ENCODE data around the gene SLC27A1. TPM values are rescaled to one million over a fixed set of nuclear protein-coding genes. Genes with fewer than 3 reads are reported as not detected.

The SLC27A1 gene
- total and polyA plus RNA-seq, 2 experiments from 2014 or later = 3.5 to 11.6 TPM

DNA sequence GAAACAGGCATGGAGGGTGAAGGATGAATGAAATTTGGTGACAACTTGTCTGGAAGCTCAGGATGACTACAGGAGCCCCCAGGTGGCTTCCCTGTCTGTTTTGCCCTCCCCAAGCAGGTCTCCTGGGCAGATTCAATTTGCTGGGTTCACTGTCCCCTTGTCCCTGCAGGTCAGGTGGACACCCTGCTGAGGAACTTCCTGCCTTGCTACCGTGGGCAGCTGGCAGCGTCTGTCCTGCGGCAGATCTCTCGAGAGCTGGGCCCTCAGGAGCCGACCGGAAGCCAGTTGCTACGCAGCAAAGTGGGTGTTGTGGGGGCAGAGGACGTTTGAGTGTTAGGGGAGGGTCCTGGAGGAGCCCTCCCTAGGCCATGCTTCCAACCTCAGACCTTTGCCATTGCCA, 60.3 kb downstream of the SLC27A1 start (continued):
- TF ChIP-seq, protein P1, sequence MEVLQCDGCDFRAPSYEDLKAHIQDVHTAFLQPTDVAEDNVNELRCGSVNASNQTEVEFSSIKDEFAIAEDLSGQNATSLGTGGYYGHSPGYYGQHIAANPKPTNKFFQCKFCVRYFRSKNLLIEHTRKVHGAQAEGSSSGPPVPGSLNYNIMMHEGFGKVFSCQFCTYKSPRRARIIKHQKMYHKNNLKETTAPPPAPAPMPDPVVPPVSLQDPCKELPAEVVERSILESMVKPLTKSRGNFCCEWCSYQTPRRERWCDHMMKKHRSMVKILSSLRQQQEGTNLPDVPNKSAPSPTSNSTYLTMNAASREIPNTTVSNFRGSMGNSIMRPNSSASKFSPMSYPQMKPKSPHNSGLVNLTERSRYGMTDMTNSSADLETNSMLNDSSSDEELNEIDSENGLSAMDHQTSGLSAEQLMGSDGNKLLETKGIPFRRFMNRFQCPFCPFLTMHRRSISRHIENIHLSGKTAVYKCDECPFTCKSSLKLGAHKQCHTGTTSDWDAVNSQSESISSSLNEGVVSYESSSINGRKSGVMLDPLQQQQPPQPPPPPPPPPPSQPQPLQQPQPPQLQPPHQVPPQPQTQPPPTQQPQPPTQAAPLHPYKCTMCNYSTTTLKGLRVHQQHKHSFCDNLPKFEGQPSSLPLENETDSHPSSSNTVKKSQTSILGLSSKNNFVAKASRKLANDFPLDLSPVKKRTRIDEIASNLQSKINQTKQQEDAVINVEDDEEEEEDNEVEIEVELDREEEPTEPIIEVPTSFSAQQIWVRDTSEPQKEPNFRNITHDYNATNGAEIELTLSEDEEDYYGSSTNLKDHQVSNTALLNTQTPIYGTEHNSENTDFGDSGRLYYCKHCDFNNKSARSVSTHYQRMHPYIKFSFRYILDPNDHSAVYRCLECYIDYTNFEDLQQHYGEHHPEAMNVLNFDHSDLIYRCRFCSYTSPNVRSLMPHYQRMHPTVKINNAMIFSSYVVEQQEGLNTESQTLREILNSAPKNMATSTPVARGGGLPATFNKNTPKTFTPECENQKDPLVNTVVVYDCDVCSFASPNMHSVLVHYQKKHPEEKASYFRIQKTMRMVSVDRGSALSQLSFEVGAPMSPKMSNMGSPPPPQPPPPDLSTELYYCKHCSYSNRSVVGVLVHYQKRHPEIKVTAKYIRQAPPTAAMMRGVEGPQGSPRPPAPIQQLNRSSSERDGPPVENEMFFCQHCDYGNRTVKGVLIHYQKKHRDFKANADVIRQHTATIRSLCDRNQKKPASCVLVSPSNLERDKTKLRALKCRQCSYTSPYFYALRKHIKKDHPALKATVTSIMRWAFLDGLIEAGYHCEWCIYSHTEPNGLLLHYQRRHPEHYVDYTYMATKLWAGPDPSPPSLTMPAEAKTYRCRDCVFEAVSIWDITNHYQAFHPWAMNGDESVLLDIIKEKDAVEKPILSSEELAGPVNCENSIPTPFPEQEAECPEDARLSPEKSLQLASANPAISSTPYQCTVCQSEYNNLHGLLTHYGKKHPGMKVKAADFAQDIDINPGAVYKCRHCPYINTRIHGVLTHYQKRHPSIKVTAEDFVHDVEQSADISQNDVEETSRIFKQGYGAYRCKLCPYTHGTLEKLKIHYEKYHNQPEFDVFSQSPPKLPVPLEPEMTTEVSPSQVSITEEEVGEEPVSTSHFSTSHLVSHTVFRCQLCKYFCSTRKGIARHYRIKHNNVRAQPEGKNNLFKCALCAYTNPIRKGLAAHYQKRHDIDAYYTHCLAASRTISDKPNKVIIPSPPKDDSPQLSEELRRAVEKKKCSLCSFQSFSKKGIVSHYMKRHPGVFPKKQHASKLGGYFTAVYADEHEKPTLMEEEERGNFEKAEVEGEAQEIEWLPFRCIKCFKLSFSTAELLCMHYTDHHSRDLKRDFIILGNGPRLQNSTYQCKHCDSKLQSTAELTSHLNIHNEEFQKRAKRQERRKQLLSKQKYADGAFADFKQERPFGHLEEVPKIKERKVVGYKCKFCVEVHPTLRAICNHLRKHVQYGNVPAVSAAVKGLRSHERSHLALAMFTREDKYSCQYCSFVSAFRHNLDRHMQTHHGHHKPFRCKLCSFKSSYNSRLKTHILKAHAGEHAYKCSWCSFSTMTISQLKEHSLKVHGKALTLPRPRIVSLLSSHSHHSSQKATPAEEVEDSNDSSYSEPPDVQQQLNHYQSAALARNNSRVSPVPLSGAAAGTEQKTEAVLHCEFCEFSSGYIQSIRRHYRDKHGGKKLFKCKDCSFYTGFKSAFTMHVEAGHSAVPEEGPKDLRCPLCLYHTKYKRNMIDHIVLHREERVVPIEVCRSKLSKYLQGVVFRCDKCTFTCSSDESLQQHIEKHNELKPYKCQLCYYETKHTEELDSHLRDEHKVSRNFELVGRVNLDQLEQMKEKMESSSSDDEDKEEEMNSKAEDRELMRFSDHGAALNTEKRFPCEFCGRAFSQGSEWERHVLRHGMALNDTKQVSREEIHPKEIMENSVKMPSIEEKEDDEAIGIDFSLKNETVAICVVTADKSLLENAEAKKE (CRISPR knock-in tag; IDR thresholded peaks at IDR 0.05) = no peak
- TF ChIP-seq NANOG (IDR thresholded peaks at IDR 0.05; ENCODE audit: borderline replicate concordance) (no peak), EZH2 (IDR thresholded peaks at IDR 0.05; ENCODE audit: low read depth, unreplicated experiment) (no peak), STAT1 (IDR thresholded peaks at IDR 0.05; ENCODE audit: unreplicated experiment) (no peak), CREB1 (CRISPR knock-in tag; IDR thresholded peaks at IDR 0.05; ENCODE audit: low read depth) (no peak), ZNF114 (CRISPR knock-in tag; IDR thresholded peaks at IDR 0.05) (no peak)
- TF ChIP-seq, protein P2, sequence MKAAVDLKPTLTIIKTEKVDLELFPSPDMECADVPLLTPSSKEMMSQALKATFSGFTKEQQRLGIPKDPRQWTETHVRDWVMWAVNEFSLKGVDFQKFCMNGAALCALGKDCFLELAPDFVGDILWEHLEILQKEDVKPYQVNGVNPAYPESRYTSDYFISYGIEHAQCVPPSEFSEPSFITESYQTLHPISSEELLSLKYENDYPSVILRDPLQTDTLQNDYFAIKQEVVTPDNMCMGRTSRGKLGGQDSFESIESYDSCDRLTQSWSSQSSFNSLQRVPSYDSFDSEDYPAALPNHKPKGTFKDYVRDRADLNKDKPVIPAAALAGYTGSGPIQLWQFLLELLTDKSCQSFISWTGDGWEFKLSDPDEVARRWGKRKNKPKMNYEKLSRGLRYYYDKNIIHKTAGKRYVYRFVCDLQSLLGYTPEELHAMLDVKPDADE (IDR thresholded peaks at IDR 0.05) = no peak
- TF ChIP-seq, protein P3, sequence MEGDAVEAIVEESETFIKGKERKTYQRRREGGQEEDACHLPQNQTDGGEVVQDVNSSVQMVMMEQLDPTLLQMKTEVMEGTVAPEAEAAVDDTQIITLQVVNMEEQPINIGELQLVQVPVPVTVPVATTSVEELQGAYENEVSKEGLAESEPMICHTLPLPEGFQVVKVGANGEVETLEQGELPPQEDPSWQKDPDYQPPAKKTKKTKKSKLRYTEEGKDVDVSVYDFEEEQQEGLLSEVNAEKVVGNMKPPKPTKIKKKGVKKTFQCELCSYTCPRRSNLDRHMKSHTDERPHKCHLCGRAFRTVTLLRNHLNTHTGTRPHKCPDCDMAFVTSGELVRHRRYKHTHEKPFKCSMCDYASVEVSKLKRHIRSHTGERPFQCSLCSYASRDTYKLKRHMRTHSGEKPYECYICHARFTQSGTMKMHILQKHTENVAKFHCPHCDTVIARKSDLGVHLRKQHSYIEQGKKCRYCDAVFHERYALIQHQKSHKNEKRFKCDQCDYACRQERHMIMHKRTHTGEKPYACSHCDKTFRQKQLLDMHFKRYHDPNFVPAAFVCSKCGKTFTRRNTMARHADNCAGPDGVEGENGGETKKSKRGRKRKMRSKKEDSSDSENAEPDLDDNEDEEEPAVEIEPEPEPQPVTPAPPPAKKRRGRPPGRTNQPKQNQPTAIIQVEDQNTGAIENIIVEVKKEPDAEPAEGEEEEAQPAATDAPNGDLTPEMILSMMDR (conservative IDR thresholded peaks at IDR 0.05; ENCODE audit: low read depth in 2 of 2) = no peak
